GM06990 (cell line): ENCODE results near the gene MAD1L1.

Source experiments
- DNase-seq: peaks from one replicate; pipeline ENCODE4 v3.0.0-alpha.2; 2011; ENCODE audit not compliant: insufficient read length; ENCODE audit errors: extremely low read depth
- H3K27me3 ChIP-seq: replicated peaks from 2 replicates; pipeline ENCODE4 v1.6.0; 2011; ENCODE audit warnings: low read length; ENCODE audit not compliant: control insufficient read depth, insufficient read depth
- H3K36me3 ChIP-seq: 2 replicates; pipeline ENCODE4 v1.5.1; 2011; ENCODE audit warnings: low read length; ENCODE audit not compliant: control insufficient read depth, insufficient read depth
- H3K4me3 ChIP-seq: replicated peaks from 2 replicates; pipeline ENCODE4 v1.5.1; 2011; ENCODE audit warnings: low read depth, mild to moderate bottlenecking, control low read depth, low read length
- TF ChIP-seq, protein P1 (sequence below): IDR thresholded peaks from 2 replicates; pipeline ENCODE4 v1.5.1; 2011; ENCODE audit warnings: low read length, control low read depth, mild to moderate bottlenecking, inconsistent platforms; ENCODE audit not compliant: insufficient read depth, poor library complexity, severe bottlenecking

The MAD1L1 gene

DNA sequence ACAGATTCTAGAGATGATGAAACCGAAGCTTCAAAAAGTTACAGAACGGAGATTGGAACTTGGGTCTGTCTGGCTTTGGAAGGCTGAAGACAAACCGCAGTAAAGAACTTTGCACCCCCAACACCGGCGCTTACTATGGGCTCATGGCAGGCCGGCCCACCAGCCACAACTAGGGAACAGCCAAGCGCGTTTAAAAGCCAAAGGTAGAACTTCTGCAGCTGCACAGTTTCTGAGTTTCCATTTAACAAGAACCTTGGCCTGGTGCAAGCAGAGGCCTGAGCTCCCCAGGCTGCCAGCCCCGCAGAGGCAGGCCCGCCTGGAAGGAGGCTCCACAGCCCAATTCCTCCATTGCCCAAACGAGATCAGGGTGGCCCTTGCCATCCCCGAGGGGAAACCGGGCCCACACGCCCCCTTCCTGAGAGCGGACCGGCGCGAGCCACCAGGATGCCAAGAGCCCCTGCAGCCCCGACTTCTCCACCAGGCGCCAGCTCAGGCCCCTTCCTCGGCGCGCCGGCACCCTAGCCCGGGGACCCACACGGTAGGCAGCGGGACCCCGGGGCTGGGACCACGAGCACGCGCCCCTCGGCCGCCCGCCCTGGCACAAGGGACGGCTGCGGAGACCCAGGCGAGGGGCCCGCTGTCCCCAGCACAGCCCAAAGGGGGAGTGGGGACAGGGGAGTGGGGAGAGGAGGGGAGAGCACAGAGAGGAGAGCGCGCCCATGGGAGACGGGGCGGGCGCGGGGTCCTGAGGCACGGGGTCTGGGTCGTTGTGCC lies 566 bp downstream of the MAD1L1 start:
- Histone ChIP-seq H3K4me3 (peak overlapping the region; percentile 85), H3K27me3 (no peaks in the 10 kb centered on the region), H3K36me3 (peaks cover 25% of the 10 kb centered on the region)
- TF ChIP-seq, protein P1, sequence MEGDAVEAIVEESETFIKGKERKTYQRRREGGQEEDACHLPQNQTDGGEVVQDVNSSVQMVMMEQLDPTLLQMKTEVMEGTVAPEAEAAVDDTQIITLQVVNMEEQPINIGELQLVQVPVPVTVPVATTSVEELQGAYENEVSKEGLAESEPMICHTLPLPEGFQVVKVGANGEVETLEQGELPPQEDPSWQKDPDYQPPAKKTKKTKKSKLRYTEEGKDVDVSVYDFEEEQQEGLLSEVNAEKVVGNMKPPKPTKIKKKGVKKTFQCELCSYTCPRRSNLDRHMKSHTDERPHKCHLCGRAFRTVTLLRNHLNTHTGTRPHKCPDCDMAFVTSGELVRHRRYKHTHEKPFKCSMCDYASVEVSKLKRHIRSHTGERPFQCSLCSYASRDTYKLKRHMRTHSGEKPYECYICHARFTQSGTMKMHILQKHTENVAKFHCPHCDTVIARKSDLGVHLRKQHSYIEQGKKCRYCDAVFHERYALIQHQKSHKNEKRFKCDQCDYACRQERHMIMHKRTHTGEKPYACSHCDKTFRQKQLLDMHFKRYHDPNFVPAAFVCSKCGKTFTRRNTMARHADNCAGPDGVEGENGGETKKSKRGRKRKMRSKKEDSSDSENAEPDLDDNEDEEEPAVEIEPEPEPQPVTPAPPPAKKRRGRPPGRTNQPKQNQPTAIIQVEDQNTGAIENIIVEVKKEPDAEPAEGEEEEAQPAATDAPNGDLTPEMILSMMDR = no peak
- peak; percentile 52 for DNase-seq

DNA sequence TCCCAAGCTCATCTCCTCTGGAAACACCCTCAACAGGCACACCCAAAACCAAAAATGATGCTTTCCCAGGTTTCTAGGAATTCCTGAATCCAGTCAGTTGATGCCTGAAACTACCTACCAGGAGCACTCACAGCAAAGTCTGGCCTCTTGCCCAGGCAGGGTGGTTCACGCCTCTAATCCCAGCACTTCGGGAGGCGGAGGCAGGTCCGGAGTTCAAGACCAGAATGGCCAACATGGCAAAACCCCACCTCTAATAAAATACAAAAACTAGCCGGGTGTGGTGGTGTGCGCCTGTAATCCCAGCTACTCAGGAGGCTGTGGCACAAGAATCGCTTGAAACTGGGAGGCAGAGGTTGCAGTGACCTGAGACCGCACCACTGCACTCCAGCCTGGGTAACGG lies 1.9 kb downstream of the MAD1L1 start:
- TF ChIP-seq, protein P1 = no peak
- no peak for DNase-seq
- H3K4me3 ChIP-seq = no peak overlapping the region
- H3K27me3 ChIP-seq = no peaks in the 10 kb centered on the region
- peaks cover 24% of the 10 kb centered on the region for H3K36me3 ChIP-seq

DNA sequence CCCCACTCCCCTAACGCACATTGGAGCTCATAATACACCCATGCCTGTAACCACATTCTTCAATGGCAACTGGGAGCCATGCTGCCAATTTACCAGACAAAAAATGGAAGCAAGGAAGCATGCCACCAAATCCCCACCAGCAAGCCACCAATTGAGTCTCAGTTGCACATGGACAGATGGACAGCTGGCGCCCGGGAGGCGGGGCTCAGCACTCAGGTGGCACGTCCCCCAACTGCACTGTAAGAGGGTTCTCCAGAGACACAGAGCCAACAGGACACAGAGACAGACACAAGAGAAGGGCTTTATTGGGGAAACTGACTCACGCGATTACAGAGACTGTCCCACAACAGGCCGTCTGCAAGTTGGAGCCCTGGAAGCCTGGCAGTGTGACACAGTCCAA lies 2.5 kb downstream of the MAD1L1 start:
- TF ChIP-seq, protein P1 = no peak
- H3K36me3 ChIP-seq = peaks cover 28% of the 10 kb centered on the region

DNA sequence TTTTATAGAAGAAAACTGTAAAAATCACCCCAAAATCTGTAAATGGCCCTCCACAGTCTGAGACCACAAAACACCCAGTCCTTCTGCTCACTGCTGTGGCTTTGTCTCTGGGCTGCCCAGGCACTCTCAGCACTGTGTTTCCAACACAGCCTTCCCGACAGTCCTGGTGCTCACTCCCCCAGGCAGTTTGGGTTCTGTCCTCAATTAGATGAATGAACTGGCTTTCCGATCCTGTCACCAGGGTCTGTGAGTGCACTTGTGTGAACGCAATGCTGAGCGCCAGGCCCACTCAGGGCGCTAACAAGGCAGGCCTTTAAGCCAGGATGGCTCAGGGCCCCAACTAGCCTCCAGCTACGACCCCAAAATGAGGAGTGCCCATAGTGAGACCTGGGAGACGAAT lies 3.3 kb downstream of the MAD1L1 start:
- DNase-seq = no peak
- TF ChIP-seq, protein P1 = no peak
- peaks cover 30% of the 10 kb centered on the region for H3K36me3 ChIP-seq
- no peak overlapping the region for H3K4me3 ChIP-seq
- no peaks in the 10 kb centered on the region for H3K27me3 ChIP-seq

More for the DNA sequence above, 2.5 kb downstream of the MAD1L1 start:
- DNase-seq = no peak
- Histone ChIP-seq H3K27me3 (no peaks in the 10 kb centered on the region), H3K4me3 (no peak overlapping the region)

DNA sequence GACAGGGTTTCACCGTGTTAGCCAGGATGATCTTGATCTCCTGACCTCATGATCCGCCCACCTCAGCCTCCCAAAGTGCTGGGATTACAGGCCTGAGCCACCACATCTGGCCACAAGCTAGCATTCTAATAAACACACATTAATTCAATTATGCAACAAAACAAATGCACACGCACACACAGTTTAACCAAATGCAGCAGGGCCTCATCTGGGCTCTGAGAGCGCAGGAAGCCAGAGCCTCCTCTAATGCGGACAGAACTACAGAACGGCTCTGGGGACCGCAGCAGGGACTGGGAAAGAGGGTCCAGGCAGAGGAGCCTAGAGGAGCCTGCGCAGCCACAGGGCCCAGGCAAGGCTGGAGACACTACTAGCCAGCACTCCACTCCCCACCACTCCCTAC lies 3.8 kb downstream of the MAD1L1 start:
- Histone ChIP-seq H3K4me3 (no peak overlapping the region), H3K36me3 (peaks cover 35% of the 10 kb centered on the region), H3K27me3 (no peaks in the 10 kb centered on the region)
- DNase-seq = no peak
- TF ChIP-seq, protein P1 = no peak
